Measurements from ENCODE around the gene SMG6.
"Not testable (repeated sequence)": the region's sequence is repeated elsewhere in the genome, so short reads cannot be mapped to it uniquely, and the experiment has no call there.

The SMG6 gene

DNA sequence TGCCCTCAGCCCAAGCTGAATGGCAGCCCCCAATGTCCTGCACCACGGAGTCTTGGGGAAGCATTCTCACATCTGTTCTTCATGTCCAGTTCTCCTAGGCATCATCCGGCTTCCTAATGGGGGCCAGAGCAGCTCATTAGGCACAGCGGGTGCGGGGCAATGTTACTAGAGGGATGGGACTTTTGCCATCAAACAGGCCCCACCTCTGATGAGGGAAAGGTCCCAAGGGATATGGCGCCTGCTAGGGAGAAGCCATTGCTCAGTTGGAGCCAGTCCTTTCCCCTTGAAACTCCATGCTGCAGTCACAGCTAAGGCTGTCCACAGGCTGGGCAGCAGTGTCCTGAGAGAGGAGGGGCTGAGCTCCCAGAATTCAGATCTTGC is 275.4 kb downstream of the SMG6 start:
- DNase-seq (ENCODE audit: low read depth, low spot score), result no peak

DNA sequence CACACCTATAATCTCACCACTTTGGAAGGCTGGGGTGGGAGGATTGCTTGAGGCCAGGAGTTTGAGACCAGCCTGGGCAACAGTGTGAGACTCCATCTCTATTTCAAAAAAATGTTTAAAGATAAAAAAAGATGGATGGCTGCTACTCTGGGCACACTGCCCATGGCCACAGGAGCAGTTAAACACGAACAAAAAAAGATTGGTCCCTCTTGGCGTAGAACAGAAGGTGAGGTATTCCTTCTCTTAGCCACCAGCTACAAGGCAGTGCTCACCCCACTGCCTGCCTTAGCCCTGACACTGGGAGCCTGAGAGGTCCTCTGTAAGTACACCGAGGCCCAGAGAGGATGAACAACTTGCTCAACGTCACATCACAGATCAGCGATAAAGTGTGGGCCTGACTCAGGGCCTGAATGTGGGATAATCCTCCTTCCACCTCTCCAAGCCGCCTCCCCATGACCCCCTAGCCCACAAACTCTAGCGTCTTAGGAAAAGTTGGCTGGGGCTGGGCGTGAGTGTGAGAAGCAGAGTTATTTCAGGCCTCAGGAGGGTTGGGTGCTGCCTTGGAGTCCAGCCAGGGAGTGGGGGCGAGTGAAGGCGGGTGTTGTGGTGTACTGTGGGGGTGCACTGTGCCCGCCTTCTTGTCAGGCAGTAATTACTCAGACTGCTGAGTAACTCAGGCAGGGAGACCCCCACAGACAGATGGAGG is 275.9 kb downstream of the SMG6 start:
- no peak for DNase-seq (ENCODE audit: low read depth, low spot score)

DNA sequence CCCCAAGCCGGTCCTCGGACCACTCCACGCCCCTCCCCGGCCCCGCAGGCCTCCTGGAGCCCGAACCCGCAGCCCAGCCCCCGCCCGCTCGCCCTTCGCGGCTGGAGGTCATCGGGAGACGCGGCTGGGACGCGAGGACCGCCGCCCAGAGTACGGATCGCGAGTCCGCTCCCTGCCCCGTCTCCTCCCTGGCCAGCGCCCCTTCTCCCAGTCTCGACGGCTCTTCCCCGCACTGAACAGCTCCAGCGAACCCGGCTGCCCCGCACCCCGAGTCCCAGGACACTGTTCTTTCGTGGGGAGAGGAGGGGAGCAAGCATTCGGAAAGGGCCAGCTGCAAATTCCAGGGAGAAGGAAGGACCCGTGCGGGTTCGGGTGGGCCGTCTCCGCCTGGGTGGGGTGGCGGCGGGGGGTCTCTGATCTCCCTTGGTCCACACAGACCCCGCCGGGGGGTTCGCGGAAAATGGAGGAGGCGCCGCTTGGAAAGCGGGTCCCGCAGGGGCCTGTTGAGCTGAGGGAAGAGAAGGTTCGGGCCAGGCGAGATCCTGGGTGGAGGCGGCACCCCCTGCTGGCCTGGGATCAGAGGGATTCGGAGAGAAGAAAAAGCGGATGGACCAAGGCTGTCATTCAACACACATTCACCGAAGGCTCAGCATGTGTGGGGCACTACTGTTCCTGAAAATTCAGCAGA is 277.8 kb downstream of the SMG6 start:
- DNase-seq (ENCODE audit: low read depth, low spot score), result no peak

DNA sequence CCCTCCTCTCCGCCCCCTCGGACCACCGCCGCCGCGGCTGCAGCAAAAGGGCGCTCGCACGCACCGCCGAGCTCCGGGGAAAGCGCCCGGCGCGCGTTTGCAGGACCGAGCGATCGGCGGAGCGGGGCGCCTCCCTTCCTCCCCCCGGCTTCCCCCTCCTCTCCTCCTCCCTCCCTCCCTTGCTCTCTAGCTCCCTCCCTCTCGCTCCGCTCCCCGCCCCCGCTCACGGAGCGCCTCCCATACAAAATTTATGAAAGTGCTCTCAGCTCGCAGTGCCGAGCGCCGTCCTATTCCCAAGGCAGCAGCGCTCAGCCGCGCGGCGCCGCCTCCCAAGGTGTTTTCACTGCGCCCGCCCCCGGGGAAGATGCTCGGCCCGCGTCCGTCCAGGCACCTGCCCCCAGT is 278.4 kb downstream of the SMG6 start, which contains the start of gene RTN4RL1:
Gene RTN4RL1 (minus strand): TSS at position 115 of the 402 bp plus-strand sequence. CDS start 469 bp downstream, outside the sequence.
- DNase-seq (ENCODE audit: low read depth, low spot score), result no peak

DNA sequence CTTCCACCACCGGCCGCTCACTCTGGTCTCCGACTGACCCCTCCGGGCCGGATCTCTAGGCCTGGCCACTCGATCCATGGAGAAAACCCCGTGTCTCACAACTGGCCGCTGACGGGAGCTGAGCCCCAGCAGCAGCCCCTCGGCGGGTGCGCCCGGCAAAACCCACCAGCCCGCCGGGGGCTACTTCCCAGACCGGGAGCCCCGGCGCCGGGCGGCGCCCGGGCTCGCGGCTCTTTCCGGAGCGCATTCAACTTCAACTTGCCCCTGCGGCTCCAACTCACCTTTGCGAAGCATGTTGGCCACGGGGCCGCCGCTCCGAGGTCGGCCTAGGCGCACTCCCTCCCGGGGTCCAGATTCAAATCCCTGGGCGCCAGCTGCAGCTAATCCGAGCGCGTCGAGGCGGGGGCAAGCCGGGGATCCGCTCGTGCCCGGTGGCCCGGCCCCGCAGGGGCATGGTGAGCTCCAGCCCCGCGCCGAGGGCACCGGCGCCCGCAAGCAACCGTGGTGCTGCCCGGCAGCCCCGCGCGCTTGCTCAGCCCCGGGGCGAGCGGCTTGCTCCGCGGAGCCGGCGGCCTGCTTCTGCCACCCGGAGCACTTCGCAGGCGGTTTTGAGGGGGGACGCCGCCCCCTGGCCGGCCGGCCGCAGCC is 278.9 kb downstream of the SMG6 start:
- no peak for DNase-seq (ENCODE audit: low read depth, low spot score)

DNA sequence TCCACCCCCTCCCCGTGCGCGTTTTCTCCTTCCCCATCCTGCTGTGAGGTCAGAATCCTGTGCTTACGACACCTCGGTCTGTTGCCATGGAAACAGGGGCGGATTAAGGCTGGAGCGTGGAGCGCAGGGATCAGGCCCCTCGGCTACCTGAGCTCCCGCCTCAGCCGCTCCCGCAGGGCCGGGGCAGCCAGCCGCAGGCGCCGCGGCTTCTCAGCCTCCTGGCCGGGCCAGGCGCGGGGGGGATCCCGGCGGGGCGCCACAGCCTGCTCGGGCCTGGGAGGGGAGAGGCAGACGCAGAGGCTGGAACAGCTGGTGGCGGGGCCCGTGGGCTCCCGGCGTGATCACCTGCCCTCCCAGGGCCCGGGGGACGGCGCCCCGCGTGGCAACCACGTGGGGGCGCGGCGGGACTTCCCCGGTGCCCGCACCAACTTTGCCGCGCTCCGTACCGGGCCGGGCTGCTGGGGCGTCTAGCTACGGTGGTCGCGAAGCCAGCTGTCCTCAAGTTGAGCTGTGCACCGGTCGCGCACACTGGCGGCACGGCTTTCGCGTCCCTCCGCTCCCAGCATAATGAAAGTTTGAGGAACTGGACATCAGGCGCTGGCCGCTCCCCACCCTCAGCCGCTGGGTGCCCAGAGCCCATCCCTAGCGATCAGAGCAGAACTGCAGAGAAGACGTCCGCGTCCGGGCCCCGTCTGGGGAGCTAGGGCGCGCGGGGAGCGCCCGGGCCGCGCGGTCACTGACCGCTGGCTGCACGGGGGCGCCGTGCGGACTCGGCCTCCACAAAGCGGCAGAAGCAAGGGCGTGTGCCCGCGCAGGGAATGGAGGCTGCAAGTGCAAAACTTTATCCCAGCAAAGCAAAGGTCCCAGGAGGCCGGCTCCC is 279.7 kb downstream of the SMG6 start:
- DNase-seq (ENCODE audit: low read depth, low spot score), result no peak

DNA sequence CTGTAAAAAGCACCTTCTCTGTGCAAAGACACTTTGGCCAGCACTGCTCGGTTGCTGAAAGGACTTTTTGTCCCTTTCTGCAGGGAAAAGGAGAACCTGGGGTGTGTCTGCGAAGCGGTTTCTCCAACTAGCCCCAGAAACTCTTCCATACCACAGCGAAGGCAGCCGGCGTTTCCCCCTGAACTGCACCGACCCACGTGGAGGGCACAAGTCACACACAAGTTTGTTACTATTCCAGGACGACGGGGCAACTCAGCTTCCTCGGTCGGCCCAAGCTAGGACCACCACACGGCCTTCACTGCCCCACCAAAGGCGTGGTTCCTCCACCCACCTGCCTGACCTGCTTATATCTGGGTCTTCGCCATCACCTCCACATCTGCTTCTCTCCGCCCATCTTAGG is 280.3 kb downstream of the SMG6 start:
- no peak for DNase-seq (ENCODE audit: low read depth, low spot score)

DNA sequence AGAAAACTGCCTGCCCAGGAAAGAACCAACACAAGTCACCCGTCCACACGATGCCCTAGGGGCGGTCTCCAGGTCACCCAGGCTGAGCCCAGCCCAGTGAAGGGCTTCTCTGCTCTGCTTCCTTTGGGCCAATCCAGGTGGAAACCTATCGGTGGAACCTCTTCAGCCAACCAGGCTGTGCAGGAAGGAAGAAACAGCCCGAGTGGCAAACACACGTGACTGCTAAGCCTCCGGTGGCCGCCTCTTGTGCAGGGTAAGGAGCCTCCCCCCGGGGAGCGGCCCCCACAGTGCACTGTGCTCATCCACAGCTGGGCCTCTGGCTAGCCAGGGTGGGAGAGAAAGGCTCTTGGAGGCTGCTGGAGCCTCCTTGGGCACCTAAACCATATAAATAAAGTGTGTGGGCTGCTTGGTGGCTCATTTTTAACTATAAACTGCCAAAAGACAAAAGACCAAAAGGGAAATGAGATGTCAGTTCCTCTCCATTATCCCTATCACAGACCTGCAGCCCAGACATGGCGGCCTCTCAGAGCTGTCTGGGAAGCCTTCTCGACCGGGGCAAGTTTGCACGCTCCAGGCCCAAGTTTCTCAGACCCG is 280.8 kb downstream of the SMG6 start:
- no peak for DNase-seq (ENCODE audit: low read depth, low spot score)

DNA sequence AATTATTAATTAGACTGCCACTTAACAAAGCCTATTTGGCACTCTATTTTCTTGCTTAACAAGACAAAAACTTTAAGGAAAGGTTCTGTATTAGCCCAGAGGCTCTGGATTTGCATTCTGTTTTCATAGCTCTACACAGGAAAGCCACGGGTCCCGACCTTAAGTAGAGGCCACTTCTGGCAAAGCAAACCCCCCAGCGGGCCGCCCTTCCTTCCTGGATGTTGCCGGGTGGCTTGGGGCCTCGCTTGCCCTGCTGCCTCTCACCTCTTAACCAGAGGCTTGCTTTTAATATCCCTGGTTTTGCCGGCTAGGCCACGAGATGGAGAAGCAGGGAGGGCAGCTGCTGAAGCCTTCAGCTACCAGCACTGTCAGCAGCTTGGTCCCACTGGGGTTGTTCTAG is 282.9 kb downstream of the SMG6 start:
- no peak for DNase-seq (ENCODE audit: low read depth, low spot score)

DNA sequence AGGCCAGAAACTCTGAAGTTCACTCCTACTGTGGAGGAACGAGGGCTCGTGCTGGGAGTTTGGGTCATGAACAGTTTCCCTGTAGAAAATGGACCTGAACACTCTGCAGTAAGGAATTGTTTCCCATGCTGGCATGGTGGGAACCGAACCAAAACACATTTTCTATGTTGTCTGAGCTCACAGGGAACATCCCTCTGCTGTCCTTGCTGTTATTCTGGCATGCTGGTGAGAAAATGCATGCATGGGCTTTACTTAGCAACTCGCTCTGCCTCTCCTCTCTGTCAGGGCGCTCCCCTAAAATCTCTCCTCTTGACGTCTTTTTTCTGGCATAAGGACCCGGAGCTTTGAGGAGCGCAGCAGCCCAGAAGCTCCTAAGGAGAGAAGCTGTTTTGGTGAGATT is 283.9 kb downstream of the SMG6 start:
- DNase-seq (ENCODE audit: low read depth, low spot score), result no peak

DNA sequence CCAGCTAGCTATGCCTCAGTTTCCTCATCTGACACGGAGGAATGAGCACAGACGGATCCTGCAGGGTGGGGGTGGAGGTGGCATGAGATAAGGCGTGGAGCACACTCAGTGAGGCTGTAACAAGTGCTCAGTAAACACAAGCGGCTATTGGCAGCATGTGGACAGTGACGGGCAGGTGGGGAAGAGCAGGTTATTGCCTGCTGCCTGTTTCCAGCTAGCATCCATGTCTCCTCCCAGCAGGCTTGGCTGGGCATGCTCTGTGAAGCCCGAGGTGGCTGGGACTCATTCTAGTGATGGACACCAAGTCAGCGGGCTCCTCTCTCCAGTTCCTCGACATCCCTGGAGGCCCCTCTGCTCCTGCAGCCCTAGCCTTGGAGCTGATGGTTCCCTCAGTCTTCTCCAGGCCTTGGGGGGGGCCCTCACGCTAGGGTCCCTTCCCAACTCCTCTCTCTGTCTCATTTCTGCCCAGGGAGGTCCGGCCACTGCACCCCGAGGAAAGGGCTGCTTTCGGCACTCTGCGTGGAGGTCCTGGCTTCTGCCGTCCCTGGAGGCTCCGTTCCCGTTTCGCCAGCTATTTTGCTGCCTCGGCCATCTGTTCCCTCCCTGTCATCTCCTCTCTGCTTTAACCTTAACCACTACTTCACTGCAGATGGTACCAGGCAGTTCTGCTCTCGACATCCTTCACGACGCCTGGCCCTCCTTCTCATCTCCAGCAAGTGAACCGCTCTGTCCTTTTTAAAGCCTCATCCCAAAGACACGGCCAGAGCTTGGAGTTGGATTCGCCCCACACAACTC is 284.7 kb downstream of the SMG6 start:
- no peak for DNase-seq (ENCODE audit: low read depth, low spot score)

DNA sequence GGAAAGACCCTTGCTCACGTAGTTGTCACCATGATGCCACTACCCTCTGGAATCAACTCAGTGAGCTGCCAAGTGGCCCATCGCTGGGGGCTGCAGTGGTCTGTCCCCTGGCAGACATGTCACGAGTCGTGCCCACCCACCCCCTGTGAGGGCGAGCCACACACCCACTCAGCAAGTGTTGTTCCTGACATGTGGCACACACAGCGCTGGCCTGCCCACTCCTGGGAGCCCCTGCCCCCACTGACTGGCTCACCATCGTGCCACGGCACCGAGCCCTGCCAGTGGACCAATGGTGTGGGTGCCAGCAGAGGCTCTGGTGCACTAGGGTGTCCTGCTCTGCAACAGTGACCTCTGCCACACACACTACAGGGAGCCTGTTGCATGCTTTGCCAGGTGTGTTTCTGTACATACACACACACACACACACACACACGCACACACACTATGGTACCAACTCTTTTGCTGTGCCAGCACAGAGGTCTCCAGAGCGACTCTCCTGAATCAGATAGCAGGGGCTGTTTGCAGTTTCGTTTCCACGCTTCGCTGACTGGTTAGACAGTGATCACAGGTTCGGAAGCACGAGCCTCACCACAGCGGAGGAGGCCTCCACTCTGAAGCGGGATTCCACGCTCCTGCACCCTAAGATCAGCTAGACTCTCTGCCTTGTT is 286.2 kb downstream of the SMG6 start:
- DNase-seq (ENCODE audit: low read depth, low spot score), result no peak

DNA sequence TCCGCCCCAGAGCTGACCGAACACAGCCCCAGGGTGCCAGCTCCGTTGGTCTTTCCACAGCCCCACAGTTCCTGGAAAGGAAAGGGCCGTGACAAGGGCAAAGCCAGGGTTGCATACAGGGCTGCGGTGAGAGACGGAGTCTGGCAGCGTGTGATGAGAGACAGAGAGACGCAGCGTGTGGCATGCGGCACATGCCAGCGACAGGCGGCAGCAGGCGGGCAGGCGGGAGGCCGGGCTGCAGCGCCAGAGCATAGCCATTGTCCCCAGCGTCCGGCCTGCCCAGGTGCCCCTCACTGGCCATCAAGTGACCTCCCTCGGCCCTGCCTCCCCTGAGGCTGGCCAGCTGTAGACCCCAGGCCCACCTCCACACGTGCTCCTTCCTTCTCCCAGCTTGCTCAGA is 287.1 kb downstream of the SMG6 start:
- no peak for DNase-seq (ENCODE audit: low read depth, low spot score)

DNA sequence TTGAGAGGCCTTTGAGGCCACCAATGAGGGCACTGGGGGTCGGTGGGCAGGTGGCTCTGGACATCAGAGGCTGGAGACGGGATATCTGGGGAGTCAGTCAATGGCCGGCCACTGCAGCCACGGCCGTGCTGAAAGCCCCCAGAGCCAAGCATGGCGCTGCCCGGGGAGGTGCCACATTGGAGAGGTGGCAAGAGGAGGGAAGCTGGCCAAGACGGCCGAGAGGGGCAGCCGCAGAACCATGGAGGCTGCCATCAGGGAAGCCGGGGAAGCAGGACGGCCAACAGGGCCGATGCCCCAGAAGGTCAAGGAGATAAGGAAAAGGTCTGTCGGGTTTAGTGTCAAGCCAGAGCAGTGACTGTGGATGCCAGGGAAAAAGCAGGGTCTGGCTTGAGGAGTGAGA is 288.3 kb downstream of the SMG6 start:
- no peak for DNase-seq (ENCODE audit: low read depth, low spot score)

DNA sequence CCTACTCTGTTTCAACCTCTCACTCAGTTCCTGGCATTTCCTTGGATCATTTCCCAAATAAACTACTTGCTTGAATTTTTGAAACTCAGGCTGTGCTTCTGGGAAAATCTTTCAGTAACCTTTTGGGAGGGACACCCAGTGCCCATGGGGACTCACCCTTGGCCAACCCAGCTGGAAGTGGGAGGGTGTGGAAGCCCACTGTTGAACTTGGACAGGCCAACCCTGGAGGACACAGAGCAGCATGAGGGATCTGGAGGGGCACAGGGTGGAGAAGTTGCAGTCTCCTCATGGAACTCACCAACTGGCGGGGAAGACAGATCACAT is 289.6 kb downstream of the SMG6 start:
- DNase-seq (ENCODE audit: low read depth, low spot score), result no peak

DNA sequence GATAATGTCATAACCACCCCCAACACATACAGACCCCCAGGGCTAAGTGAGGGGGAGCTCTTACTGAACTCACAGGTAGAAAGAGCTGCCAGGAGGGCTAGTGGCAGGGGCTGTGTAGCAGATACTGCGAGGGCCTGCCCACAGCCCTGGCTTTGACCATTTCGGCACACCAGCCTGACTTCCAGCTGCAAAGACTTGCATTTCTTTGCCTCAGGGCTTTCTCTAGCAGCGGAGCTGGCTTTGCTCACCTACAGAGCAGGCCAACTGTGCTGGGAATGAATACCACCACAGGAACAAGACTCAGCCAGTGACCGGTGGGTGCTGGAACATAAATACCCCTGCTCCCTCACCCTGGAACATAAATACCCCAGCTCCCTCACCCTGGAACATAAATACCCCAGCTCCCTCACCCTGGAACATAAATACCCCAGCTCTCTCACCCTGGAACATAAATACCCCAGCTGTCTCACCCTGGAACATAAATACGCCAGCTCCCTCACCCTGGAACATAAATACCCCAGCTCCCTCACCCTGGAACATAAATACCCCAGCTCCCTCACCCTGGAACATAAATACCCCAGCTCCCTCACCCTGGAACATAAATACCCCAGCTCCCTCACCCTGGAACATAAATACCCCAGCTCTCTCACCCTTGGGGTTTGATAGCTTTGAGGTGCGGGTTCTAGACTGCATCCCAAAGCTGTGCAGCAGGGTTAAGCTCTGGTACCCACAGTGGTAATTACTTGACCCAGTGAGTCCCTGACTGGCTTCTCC is 290.2 kb downstream of the SMG6 start:
- DNase-seq (ENCODE audit: low read depth, low spot score), result not testable (repeated sequence)

DNA sequence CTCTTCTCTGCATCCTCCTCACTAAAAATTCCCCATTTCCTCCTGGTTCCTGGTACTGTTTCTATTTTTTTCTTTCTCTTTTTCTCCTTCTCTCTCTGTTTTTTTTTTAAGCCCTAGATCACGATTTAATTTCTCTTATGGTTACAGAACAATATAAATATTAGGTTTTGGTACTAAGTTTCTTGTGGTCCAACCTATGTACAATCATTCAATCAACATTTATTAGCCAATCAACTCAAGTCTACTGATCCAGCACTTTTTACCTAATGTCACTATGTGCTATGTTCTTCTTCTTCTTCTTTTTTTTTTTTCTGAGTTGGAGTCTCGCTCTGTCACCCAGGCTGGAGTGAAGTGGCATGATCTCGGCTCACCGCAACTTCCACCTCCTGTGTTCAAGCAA is 291.1 kb downstream of the SMG6 start:
- DNase-seq (ENCODE audit: low read depth, low spot score), result no peak

DNA sequence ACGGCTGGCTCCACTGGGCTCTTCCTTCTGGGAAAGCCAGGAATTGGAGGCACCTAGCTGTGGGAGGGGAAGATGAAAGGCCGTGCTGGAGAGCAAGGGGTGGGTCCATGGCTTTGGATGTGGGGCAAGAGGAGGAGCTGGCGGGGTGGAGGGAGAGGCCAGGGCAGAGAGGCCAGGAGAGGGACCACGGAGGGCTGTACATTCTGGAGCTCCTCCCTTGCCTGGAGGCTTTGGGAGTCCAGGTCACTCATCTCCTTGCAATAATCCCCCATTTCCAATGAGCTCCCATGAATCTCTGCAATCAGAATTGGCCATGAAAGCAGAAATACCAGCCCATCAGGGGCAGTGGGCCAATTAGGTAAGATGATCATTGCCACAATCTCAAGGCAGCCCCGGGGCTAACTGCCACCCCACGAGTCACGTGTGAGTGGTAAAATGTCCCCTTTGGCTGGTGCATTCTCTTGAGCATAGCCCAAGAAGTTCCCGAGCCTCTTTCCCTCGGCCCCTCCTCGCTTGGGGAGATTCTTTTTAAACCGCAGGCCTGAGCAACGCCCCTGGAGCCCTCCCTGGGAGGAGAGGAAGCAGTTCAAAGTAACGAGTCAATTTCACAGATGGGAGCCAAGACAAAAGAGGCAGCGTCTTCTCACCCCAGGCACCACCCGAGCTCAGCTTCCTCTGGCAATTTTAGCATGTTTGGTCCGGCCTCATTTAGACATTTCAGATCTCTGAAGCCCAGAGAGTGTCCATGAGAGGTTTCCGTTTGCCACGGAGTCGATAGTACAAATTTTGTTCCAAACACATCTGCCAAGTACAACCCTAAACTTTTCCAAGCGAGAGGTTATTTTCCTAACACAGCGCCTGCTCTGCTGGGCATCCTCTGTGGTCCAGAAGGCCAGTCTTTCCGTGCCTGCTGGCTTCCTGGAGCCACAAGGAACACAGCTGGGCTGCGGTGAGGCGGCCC is 291.9 kb downstream of the SMG6 start:
- peak; percentile 50 for DNase-seq (ENCODE audit: low read depth, low spot score)
